Tibial artery (tissue), 4 donors: Measurements from ENCODE around the gene ARPC4.
A peak's percentile ranks its signal among the peaks of the same experiment; 100 is the strongest.

ENCODE experiments used
- DNase-seq, 2 donors: peaks; one replicate each; pipeline ENCODE4 v3.0.0-alpha.2; 2019
- H3K27ac ChIP-seq, 2 donors: fragments of 200-600 bp; sonication (generic) in 1 of 2; 1 replicate in 1 of 2; 2 replicates in 1 of 2; pipeline ENCODE4 v1.5.1; 2018 to 2019; ENCODE audit warnings: mild to moderate bottlenecking in 1 of 2
- H3K27me3 ChIP-seq, 2 donors: fragments of 200-600 bp; sonication (generic) in 1 of 2; one replicate each; pipeline versions ENCODE4 v1.5.1 to v1.6.0; 2016 to 2019
- H3K36me3 ChIP-seq, 3 donors: fragments of 200-600 bp; sonication (generic) in 2 of 3; one replicate each; pipeline ENCODE4 v1.5.1; 2016 to 2019; ENCODE audit warnings: mild to moderate bottlenecking in 2 of 3
- H3K4me1 ChIP-seq, 4 donors: fragments of 200-600 bp; sonication (generic) in 2 of 4; 1 replicate in 3 of 4; 2 replicates in 1 of 4; pipeline ENCODE4 v1.5.1; 2016 to 2019
- H3K4me3 ChIP-seq, 2 donors: fragments of 200-600 bp; sonication (generic) in 1 of 2; 1 replicate in 1 of 2; 2 replicates in 1 of 2; pipeline ENCODE4 v1.5.1; 2018 to 2019; ENCODE audit warnings: mild to moderate bottlenecking in 2 of 2
- H3K9me3 ChIP-seq, 3 donors: fragments of 200-600 bp; sonication (generic) in 1 of 3; one replicate each; pipeline ENCODE4 v1.5.1; 2016 to 2019
- intact Hi-C: fragments of 100-400 bp; cut with DNase I; formaldehyde crosslinking; loops from one replicate; pipeline ENCODE4 v1.15.0; 2023; ENCODE audit warnings: low total_unique reads
- TF ChIP-seq, protein P1 (sequence below), 2 experiments: fragments of 200-600 bp in 1 of 2; fragments of 450-650 bp in 1 of 2; IDR thresholded peaks; one replicate each; pipeline ENCODE4 v1.5.1; 2017 to 2019; ENCODE audit warnings: antibody characterized with exemption in 2 of 2, mild to moderate bottlenecking in 1 of 2, moderate library complexity in 1 of 2

Gene ARPC4

DNA sequence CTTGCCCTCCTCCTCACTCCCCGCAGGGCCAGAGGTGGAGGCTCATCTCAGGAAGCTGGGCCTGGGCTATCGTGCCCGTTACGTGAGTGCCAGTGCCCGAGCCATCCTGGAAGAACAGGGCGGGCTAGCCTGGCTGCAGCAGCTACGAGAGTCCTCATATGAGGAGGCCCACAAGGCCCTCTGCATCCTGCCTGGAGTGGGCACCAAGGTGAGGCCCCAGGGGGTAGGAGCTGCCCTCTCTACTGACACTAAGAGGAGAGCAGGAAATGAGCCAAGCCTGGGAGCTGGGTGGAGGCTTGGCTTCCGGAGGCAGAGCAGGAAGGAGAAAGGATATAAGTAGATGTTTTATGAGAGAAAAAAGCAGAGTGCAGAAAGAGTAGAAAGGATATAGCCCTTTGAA is 38.2 kb upstream of the ARPC4 start:
- Histone ChIP-seq H3K4me3 (no peak overlapping the region), H3K27ac (peak overlapping the region; percentile 9 to 10), H3K4me1 (peaks cover 0 to 20% (median 19%) of the 10 kb centered on the region in 4 donors), H3K36me3 (peaks cover 27 to 81% (median 55%) of the 10 kb centered on the region in 3 donors), H3K9me3 (no peaks in the 10 kb centered on the region), H3K27me3 (no peaks in the 10 kb centered on the region)
- DNase-seq: no peak
- intact Hi-C loops: no loop called here
- TF ChIP-seq, protein P1, sequence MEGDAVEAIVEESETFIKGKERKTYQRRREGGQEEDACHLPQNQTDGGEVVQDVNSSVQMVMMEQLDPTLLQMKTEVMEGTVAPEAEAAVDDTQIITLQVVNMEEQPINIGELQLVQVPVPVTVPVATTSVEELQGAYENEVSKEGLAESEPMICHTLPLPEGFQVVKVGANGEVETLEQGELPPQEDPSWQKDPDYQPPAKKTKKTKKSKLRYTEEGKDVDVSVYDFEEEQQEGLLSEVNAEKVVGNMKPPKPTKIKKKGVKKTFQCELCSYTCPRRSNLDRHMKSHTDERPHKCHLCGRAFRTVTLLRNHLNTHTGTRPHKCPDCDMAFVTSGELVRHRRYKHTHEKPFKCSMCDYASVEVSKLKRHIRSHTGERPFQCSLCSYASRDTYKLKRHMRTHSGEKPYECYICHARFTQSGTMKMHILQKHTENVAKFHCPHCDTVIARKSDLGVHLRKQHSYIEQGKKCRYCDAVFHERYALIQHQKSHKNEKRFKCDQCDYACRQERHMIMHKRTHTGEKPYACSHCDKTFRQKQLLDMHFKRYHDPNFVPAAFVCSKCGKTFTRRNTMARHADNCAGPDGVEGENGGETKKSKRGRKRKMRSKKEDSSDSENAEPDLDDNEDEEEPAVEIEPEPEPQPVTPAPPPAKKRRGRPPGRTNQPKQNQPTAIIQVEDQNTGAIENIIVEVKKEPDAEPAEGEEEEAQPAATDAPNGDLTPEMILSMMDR (IDR thresholded peaks at IDR 0.05): no peak

DNA sequence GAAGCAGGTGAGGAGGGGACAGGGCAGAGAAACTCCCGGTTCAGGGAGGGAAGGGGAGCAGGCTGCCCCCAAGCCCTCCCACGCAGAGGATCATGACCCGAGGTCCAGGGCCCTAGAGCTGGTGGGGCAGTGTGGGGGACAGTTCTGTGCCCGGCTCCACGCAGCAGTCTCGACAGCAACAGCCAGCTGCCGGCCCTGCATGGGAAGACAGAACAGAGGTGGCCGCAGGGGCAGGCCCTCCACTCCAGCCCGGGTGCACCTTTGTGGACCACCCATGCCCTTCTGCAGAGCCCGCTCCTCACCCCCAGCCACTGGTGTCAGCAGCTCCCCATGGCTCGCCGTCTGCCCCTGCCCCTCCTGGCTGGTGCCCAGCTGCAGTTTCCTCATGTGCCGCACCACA is 35.5 kb upstream of the ARPC4 start:
- no peak for DNase-seq
- Histone ChIP-seq H3K9me3 (no peaks in the 10 kb centered on the region), H3K27me3 (no peaks in the 10 kb centered on the region), H3K4me1 (peaks cover 0 to 6% (median 0%) of the 10 kb centered on the region in 4 donors), H3K27ac (no peak overlapping the region), H3K36me3 (peaks cover 43 to 94% (median 76%) of the 10 kb centered on the region in 3 donors), H3K4me3 (no peak overlapping the region)
- TF ChIP-seq, protein P1 (IDR thresholded peaks at IDR 0.05): no peak
- intact Hi-C loops: no loop called here

DNA sequence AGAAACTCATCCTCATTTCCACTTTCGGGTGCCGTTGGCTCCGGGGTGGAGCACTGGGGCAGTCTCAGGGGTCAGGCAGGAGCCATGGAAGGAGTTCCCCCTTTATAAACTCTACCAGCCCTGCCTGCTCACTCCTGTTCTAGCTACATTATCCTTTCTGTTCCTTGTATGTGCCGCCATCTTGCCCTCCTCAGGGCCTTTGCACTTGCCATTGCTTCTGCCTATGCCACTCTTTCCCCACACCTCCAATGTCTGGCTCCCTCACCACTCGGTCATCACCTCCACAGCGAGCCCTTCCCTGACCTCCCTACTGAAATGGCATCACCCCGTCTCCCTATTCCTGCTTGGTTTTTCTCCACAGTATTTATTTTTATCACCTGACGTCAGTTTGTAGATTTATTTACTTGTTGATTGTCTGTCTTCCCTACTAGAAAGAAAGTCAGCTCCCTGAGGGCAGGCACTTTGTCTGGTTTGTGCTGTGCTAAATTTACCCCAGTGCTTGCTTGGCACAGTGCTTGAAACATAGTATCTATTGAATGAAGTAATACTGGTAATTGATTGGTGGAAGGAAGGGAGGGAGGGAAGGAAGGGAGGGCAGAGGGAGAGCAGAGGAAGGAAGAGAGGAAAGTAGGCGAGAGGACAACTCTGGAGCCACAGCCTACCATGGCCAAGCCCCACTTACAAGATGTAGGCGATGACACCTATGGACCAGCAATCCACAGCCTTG is 31.9 kb upstream of the ARPC4 start:
- Histone ChIP-seq H3K4me3 (no peak overlapping the region), H3K36me3 (peaks cover 33 to 89% (median 82%) of the 10 kb centered on the region in 3 donors), H3K9me3 (no peaks in the 10 kb centered on the region), H3K27ac (no peak overlapping the region), H3K4me1 (no peaks in the 10 kb centered on the region), H3K27me3 (no peaks in the 10 kb centered on the region)
- TF ChIP-seq, protein P1 (IDR thresholded peaks at IDR 0.05): no peak
- intact Hi-C loops: no loop called here
- DNase-seq: no peak

DNA sequence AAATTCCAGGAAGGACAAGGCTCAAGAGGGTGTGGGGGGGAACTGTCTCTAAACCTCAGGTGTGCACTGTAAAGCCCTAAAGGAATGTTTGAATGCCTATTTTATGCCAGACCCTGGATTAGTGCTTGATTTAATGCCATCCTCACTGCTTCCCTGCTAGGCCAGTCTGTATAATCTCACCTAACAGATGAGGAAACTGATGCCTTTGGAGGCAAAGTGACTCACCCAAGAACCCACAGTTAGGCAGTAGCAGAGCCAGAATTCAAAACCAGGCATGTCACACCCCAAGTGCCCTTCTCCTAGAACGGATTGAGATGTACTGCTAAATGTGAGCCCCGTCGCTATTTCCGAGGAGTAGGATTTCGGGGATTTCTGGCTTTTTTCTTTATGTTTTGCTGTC is 31.0 kb upstream of the ARPC4 start:
- H3K36me3 ChIP-seq: peaks cover 23 to 82% (median 73%) of the 10 kb centered on the region in 3 donors
- no peaks in the 10 kb centered on the region for H3K27me3 ChIP-seq
- no peak overlapping the region for H3K27ac ChIP-seq
- no peaks in the 10 kb centered on the region for H3K4me1 ChIP-seq
- no peak for DNase-seq
- intact Hi-C loops: no loop called here
- no peaks in the 10 kb centered on the region for H3K9me3 ChIP-seq
- TF ChIP-seq, protein P1 (IDR thresholded peaks at IDR 0.05): no peak
- H3K4me3 ChIP-seq: no peak overlapping the region

DNA sequence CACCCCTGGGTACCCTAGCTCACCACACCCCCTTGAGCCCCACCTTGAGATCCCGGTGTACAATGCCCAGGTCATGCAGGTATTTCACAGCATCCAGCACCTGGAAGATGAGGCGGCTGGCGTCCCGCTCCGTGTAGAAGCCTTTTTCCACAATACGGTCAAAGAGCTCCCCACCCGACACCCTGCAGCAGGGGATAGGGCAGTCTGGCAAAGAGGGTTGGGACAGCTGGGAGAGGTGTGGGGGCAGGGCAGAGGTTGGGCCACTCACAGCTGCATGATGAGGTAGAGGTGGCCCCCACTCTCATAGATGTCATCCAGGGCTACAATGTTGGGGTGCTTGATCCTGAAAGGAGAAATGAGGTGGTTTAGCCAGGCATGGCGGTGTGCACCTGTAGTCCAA is 30.0 kb upstream of the ARPC4 start:
- intact Hi-C loops: no loop called here
- TF ChIP-seq, protein P1 (IDR thresholded peaks at IDR 0.05): no peak
- no peak overlapping the region for H3K4me3 ChIP-seq
- no peak overlapping the region for H3K27ac ChIP-seq
- no peak for DNase-seq
- no peaks in the 10 kb centered on the region for H3K9me3 ChIP-seq
- no peaks in the 10 kb centered on the region for H3K27me3 ChIP-seq
- H3K4me1 ChIP-seq: peaks cover 0 to 9% (median under 1%) of the 10 kb centered on the region in 4 donors
- H3K36me3 ChIP-seq: peaks cover 16 to 73% (median 63%) of the 10 kb centered on the region in 3 donors
